GM19193 (cell line): Measurements from ENCODE around the gene CAPZA1.

Source experiments
- POLR2A ChIP-seq: IDR thresholded peaks from 4 replicates; pipeline ENCODE4 v1.6.1; 2011; ENCODE audit not compliant: insufficient read depth, insufficient read length; ENCODE audit errors: extremely low read depth

CAPZA1 gene

DNA sequence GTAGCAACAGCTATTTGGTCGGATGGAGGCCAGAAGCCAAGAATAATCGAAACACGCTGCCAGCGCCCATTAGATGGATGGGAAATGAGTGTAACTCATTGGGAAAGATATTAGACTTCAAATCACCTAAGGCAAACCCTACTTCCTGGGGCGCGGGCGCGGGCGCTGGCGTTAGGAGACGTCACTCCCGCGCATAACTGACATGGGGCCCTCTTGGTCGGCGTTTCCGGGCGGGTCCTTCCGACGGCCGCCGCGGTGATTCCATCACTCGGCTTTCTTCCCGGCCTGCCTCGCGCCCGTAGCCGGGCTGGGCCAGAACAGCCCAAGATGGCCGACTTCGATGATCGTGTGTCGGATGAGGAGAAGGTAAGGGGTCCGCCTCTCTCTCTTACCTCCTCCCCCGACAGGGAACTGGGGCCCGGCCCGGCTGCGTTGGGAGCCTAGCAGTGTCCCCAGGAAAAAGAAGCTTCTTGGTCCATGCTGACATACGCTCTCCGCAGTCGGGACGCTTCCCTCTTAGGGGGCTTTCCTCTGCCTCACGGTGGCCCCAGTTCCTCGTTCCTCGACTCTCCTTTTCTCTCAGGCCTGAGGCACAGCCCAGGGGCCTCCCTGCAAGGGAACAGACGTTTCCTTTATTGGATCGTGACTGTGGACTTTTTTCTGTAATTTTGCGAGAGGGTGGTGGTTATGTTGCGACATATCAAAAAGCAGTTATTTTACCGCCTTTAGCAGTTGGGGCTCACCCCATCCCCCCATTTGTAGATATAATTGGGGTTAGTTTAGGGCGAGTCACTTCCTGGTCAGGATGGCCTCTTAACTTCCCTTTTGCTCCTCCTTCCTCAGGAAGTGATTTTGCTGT, at the start of gene CAPZA1:
Gene CAPZA1 (plus strand): TSS at position 315 of the 859 bp plus-strand sequence. CDS start 13 bp downstream, at position 328.
- peak; percentile 96 for TF ChIP-seq POLR2A

DNA sequence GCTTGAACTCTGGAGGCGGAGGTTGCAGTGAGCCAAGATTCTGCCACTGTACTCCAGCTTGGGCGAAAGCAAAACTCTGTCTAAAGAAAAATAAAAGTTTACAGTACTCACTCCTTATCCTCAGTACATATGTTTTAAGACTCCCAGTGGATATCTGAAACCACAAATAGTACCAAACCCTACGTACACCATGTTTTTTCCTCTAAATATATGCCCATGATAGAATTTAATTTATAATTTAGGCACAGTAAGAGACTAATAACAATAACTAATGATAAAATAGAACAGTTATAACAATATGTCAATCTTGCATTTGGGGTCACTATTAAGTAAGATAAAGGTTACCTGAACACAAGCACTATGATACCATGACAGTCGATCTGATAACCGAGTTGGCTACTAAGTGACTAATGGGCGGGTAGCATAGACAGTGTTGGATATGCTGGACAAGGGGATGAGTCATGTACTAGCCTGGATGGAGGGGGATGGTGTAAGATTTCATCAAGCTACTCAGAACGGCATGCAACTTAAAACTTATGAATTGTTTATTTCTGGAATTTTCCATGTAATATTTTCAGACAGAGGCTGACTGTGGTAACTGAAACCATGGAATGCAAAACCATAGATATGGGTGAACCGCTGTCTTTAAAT, 44.4 kb upstream of the CAPZA1 start:
- TF ChIP-seq POLR2A = no peak

DNA sequence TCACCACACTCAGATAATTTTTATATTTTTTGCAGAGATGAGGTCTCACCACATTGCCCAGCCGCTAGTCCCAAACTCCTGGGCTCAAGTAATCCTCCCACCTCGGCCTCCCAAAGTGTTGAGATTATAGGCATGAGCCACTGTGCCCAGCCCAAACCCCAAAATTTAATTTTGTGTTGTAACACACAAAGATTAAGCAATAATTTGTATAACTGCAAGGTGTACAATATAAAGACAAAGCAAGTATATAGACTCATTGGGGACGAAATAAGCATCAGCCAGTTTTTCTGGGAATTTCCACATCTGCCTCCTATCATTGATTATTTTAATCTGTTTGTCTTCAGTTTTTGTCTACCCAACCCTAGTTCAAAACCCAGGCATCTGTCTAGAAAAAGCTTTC, 43.4 kb upstream of the CAPZA1 start:
- no peak for TF ChIP-seq POLR2A

DNA sequence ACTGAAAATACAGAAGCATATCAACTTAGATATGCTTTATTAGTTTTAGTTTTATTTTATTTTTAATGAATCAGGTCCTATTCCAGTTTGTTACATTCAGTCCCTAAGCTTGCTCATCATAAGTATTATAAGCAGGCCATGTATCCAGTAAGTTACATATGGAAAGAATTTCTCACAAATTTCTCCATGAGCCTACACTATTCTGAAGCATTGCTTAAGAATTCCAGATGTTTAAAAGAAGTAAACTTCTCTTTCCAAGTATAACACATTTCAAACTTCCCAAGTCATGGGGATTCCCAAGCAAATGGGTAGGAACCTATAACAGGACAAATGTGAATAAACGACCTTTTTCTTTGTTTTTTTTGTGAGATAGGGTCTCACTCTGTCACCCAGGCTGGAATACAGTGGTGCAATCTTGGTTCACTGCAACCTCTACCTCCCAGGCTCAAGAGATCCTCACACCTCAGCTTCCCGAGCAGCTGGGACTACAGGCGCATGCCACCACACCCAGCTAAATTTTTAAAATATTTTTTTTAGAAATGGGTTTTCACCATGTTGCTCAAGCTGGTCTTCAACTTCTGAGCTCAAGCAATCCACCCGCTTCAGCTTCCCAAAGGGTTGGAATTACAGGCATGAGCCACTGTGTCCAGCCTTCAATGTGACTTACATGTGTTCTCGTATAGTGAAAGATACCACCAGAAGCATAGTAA, 39.7 kb upstream of the CAPZA1 start:
- TF ChIP-seq POLR2A = no peak

DNA sequence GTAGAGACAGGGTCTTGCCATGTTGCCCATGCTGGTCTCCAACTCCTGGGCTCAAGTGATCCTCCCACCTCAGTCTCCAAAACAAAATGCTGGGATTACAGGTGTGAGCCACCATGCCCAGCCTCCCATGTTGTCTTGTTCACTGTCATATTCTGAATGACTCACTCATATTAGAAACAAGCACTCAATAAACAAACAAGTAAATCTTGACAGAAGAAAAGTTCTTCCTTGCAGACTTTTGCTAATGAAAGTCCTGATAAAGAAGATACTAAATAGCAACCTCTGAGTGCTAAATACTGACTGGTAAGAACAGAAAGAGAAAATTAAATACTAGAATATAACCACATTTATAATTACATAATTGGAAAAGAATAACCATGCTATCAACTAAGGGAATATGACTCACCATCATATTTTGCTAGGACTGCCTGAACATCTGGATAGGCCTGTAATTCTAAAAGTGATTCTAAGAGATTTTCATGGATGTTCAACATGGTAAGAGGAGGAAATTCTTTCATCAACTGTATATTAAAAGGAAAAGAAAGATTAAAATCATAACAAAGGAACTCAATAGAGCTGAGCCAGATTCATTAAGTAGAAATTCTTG, 37.9 kb upstream of the CAPZA1 start:
- TF ChIP-seq POLR2A = no peak

DNA sequence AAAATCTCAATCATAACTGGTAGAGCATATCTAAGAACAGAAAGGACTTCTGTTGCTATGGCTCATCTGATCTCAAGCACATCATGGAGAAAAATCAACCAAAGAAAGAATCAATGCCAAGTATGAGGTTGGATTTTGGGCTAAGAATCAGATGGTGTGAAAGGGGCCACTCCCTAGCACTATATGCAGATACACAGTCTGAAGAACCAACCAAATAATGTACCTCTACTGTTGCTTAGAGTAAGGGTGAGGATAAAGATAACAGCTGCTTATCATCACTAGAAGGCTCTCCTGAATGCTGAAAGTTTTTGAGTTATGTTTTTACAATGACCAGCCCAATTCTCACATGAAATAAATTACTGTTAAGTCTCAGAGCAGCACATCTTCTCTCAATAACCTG, 36.3 kb upstream of the CAPZA1 start:
- TF ChIP-seq POLR2A = no peak

DNA sequence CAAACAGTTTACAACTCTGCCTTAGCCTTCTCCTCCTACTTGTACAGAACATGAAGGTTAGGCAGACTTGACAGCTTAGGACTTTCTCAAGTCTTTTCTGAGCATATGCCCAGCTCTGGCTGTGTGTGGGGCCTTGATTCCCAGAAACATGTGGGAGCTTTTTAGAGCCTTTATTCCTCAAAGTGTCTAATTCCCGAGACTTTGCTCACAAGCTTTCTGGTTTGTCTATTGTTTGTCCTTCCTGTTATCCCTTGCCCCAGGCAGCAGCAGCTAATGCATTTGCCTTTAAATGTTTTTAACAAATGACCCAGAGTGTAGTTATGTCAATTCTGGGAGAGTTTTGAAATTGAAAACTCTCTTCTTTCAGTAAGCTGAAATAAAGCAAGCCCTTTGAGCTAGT, 29.9 kb upstream of the CAPZA1 start:
- TF ChIP-seq POLR2A = no peak

DNA sequence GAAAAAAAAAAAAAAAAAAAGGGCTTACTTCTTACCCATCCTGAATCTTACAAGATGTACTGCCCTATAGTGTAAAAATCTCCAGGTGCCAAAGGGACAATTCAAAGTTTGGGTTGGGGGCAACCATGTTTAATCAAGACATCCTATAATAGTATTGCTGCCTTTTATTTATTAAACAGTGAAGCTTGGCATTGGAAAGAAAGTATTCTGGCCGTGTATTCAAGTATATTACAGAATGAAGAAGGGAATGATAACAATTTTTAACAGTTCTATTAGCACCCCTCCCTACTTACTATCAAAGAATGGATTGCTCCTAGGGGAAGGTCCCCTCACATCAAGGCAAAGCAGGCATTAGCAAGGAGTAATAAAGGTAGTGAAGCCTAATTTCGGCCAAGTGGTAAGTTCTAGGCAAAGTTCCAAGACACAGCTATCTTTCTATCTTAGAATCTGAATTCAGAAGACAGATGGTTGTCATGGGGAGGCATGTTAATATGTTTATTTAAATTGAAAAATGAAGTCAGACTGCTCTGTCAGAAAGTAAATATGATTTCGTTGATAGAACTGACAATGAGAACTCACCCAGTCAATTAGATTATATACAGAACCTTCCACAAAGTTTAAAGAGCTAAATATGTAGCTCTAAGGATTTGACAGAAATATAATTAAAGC, 25.3 kb upstream of the CAPZA1 start:
- TF ChIP-seq POLR2A = no peak

DNA sequence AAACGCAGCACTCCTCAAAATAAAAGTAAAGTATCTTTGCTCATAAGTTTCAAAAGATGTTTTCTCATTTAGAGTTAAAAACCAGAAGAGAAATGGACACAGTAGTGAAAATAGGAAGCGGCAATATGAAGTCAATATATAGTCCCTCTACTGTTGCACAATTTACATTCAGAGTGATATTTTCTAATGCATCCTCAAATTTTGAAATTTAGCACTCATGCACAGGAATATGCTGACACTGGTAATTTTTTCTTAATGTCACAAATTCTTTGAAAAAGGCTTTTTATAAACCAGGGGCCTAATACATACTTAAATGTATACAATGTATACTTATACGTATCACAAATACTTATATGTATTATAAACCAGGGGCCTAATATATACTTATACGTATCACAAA, 20.2 kb upstream of the CAPZA1 start:
- TF ChIP-seq POLR2A = no peak

DNA sequence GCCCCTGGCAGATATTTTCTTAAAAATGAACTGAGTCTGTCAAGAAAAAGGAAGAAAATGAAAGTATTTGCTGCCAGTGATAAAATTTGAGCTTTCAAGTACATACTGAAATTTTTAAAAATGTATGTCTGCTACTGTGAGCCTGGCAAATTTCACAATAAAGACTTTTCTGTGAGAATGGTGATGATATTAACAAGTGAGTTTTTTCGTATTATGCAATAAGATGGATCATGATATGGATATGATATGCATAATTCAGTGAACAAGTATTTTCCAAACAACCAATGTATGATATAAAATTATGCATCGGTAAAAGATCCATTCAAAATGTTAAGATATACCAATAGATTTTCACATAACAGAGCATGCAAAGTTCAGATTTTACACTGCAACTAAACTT, 16.6 kb upstream of the CAPZA1 start:
- no peak for TF ChIP-seq POLR2A

DNA sequence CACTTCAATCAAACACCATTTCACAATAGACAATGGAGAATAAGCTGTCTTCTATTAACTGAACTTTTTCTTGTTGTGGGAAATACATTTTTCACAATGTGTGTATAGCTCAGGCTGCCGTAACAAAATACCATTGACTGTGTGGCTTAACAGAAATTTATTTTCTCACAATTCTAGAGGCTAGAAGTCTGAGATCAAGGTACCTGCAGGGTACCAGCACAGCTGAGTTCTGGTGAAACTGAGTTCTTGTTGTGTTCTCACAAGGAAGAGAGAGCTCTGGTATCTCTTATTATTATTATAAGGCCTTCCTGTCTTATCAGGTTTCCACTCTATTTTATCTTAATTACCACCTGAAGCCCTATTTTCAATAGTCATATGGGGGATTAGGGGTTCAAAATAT, 16.1 kb upstream of the CAPZA1 start:
- no peak for TF ChIP-seq POLR2A

DNA sequence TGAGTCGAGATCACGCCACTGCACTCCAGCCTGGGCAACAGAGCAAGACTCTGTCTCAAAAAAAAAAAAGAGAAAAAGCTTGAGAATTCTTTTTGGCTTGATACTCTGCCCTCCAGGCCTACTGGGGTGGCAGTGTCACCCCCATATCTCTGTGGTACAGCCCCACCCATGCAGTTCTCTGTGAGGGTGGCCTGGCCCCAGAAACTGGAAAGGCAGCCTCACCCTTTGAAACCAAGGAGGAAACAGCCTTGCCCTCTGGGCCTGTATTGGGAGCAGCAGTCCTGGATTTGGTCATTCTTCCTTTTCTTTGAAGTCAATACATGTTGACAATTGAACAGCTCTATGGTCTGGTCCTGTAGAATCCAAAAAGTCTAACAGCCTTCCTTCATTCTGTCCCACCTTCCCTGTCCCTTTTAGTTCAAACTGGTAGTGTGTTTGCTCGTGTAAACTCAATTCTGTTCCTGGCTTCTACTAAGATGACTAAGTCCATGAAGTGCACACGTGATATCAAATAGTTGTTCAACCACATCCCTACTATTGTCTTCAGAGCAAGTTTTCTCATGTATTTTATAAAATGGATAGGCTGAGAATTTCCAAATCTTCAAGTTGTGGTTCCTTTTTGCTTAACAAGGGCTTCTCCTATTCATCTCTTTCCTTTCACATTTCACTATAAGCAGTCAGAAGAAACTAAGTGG, 13.9 kb upstream of the CAPZA1 start:
- no peak for TF ChIP-seq POLR2A

DNA sequence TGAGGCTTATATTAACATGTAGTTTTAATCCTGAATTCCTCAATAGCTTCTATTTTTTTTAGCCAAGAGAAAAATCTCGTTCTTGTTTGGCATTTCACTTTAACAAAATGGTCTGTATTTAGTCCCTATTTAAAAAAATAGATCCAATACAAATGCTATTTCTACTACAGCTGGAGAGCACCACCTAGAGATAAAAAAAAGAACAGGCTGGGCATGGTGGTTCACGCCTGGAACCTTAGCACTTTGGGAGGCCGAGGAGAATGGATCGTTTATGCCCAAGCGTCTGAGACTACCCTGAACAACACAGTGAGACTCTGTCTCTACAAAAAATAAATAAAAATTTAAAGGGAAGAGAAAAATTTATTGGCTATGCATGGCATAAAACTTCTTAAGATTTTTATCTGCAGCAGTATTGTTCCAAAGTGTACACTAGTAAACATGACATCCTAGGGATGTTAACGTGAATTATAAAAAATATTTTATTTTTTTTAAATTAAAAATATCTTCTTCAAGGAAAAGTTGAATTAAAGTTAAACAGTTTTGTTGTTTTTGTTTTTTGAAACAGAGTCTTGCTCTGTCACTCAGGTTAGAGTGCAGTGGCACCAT, 5.1 kb upstream of the CAPZA1 start:
- no peak for TF ChIP-seq POLR2A

DNA sequence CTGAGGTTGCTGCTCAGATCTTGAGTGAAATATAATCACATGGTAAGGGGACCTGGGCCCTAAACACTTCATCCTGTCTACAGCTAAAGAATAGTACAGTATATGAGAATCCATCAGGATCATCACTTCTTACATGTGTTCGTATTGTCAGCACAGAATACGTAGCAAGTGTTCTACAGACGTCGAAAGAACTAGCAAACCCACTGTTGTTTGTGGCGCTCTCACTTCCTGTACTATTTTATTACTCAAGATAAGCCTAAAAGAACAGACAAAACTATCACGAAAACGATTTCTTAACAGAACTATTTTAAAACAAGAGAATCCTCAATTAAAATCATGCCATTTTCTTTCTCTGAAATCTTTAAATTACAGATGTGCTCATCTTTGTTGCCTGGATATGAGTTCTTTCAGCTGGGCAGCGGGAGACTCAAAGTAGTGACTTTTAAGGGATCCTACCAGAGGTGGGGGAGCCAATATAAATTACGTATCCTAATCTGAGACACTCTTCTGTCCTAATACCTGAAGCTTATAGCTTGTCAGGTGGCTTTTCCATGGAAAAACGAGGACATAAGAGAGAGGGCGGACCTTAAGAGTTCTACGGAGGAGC, 1.4 kb upstream of the CAPZA1 start:
- no peak for TF ChIP-seq POLR2A
